Measurements from ENCODE around the gene ACAP2. TPM values are rescaled to one million over a fixed set of nuclear protein-coding genes. Genes with fewer than 3 reads are reported as not detected.
A peak's percentile ranks its signal among the peaks of the same experiment; 100 is the strongest.

ACAP2 gene
- total and polyA plus RNA-seq, 7 donors, result 3.2 to 12.5 (median 10.2) TPM

GRCh38 chr3:195260280-195260905 lies 182.4 kb downstream of the ACAP2 start:
- peak in 2 of 4 donors; percentile 4 to 11 for ATAC-seq
- H3K27ac ChIP-seq, result peak overlapping the region; percentile 87
- peak overlapping the region; percentile 84 for H3K4me3 ChIP-seq
- TF ChIP-seq CTCF (IDR thresholded peaks at IDR 0.05), result no peak
- 12 to 18% (median 14%) methylated on average over 34 to 41 of the region's 41 CpGs for WGBS, 3 donors
- intact Hi-C loops (cut with DNase I), result loop anchor here in 1 of 2 donors (2.0 kb wide), 1 partner anchor 578 kb away; no protein-coding TSS in a partner anchor
- no peaks in the 10 kb centered on the region for H3K9me3 ChIP-seq
- H3K27me3 ChIP-seq (ENCODE audit: insufficient read depth in 3 of 3, low read length in 2 of 3), result no peaks in the 10 kb centered on the region
- H3K36me3 ChIP-seq (ENCODE audit: insufficient read depth in 1 of 2, low read depth in 1 of 2), result no peaks in the 10 kb centered on the region
- peaks cover 19% of the 10 kb centered on the region for H3K4me1 ChIP-seq
- DNase-seq, result no peak

- DNase-seq, result peak; percentile 92 to 95
- intact Hi-C loops (cut with DNase I), result loop anchor here (2.0 to 10.0 kb wide), 5 partner anchors 102 to 577 kb away; no protein-coding TSS in a partner anchor
- H3K9me3 ChIP-seq, result no peaks in the 10 kb centered on the region
- TF ChIP-seq CTCF (IDR thresholded peaks at IDR 0.05), result peak; percentile 99
- H3K27me3 ChIP-seq (ENCODE audit: insufficient read depth in 3 of 3, low read length in 2 of 3), result no peaks in the 10 kb centered on the region
- peak overlapping the region; percentile 87 for H3K27ac ChIP-seq
- WGBS, 3 donors, result 7 to 15% (median 9%) methylated on average over 53 to 82 of the region's 82 CpGs
- peaks cover 19% of the 10 kb centered on the region for H3K4me1 ChIP-seq
- H3K4me3 ChIP-seq, result peak overlapping the region; percentile 84
- ATAC-seq, result peak; percentile 88 to 91 (median 90)
- H3K36me3 ChIP-seq (ENCODE audit: insufficient read depth in 1 of 2, low read depth in 1 of 2), result no peaks in the 10 kb centered on the region
Observed at GRCh38 chr3:195259475-195260279, 183.1 kb downstream of the ACAP2 start.

GRCh38 chr3:195259154-195259474 lies 183.7 kb downstream of the ACAP2 start:
- no peak for TF ChIP-seq CTCF (IDR thresholded peaks at IDR 0.05)
- Histone ChIP-seq H3K4me1 (peaks cover 19% of the 10 kb centered on the region), H3K27me3 (ENCODE audit: insufficient read depth in 3 of 3, low read length in 2 of 3) (no peaks in the 10 kb centered on the region), H3K36me3 (ENCODE audit: insufficient read depth in 1 of 2, low read depth in 1 of 2) (no peaks in the 10 kb centered on the region), H3K4me3 (peak overlapping the region; percentile 84), H3K27ac (peak overlapping the region; percentile 87), H3K9me3 (no peaks in the 10 kb centered on the region)
- 69 to 75% (median 75%) methylated on average over 7 of the region's 7 CpGs for WGBS, 3 donors
- intact Hi-C loops (cut with DNase I), result loop anchor here (5.0 to 10.0 kb wide), 4 partner anchors 102 to 577 kb away; no protein-coding TSS in a partner anchor
- no peak for ATAC-seq
- no peak for DNase-seq

GRCh38 chr3:195258449-195259153 lies 184.2 kb downstream of the ACAP2 start:
- H3K4me1 ChIP-seq, result peaks cover 19% of the 10 kb centered on the region
- H3K9me3 ChIP-seq, result no peaks in the 10 kb centered on the region
- intact Hi-C loops (cut with DNase I), result loop anchor here (5.0 to 10.0 kb wide), 4 partner anchors 101 to 576 kb away; no protein-coding TSS in a partner anchor
- no peak for TF ChIP-seq CTCF (IDR thresholded peaks at IDR 0.05)
- H3K36me3 ChIP-seq (ENCODE audit: insufficient read depth in 1 of 2, low read depth in 1 of 2), result no peaks in the 10 kb centered on the region
- H3K27ac ChIP-seq, result peak overlapping the region; percentile 87
- 64 to 74% (median 72%) methylated on average over 14 of the region's 14 CpGs for WGBS, 3 donors
- no peaks in the 10 kb centered on the region for H3K27me3 ChIP-seq (ENCODE audit: insufficient read depth in 3 of 3, low read length in 2 of 3)
- DNase-seq, result no peak
- peak; percentile 9 to 53 (median 38) for ATAC-seq
- peak overlapping the region; percentile 84 for H3K4me3 ChIP-seq

Data from psoas muscle (tissue), 8 donors.